ENCODE results near the gene KCNMA1.

KCNMA1 gene

DNA sequence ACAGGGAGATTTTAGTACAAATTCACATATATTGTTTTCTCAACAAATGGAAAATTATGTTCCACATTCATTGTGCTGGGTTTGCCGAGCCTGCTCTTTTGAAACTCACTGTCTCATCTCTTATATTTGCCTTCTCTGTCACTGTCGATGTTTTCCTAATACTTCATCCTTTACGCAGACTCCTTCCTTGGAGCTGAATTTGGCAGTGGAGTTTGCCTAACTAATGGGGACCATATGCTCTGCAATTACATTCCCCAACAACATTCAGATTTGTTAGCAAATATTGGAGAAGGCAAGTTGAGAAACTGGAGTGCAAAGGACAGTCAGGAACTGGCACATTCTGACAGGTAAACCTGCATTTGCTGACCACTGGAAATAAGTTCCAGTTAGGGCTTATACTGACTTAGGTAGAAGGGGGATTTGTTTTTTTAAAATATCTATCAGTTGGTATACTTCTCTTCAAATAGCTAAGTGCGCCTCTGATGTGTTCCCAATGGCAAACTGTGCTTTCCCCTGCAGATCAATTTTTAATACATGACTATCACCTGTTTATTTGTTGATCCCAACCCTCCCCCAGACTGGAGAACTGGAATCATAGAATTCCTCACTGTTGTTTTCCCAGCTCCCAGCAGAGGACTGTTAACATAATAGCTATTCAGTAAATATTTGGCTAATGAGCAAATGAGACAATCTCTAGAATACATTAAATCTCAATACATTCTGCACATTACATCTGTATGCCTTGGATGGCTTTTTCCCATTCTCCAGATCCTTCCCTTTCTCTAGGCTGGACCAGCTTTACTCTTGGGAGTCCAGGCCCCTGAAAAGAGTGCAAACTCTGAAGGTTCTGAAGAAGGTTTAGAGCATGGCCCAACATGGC is 769.3 kb downstream of the KCNMA1 start:
- DNase-seq: no peak
- in situ Hi-C loops (cut with MboI; ENCODE audit: low pct_unique_long_range_greater_than_20kb, low sequenced_read_pairs): no loop called here

DNA sequence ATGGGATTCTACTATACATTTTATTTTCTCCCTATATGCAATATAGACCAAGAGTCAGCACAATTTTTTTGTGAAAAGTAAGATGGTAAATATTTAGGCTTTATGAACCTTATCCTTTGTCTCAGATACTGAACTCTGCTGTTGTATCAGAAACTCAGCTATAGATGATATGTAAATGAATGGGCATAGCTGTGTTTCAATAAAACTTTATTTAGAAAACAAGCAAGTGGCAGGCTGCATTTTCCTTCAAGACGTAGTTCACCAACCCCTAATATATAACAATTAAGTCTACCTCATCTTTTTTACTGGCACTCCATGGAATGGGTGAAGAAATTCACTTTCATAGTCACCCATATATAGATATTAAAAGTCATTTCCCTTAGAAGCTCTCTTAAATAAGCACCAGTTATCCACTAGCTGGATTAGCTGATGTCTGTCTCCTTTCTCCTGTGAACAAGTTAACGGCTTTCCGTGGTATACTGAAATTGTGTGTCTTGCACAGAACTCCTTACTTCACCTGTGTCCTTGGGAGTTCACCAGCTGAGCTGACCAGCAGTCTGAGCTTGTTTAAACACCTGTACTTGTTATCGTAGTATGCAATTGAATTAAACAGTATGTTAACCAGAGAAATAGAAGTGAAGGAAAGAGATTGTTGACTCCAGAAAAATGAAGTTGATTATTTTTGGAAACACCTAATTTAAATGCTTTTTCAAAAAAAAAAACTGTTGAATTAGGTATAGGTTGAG is 770.6 kb downstream of the KCNMA1 start:
- DNase-seq: no peak
- in situ Hi-C loops (cut with MboI; ENCODE audit: low pct_unique_long_range_greater_than_20kb, low sequenced_read_pairs): no loop called here

DNA sequence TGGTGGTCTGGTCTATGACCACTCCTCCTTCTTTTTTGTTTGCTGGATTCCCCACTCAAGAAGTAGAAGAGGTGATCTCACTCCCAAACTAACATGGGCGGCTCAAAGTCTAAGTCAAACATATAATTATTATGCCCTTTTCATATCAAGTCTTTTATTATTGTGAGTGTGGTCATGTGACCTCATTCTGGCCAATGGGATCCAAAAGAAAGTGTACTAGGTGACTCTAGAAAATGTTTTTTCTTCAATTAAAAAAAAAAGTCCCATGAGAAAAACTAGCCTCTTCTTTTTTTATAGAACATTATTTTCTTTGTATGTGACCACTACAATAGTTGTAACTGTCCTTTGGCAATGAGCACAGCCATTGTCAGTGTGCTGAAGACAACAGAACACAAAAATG is 772.7 kb downstream of the KCNMA1 start:
- in situ Hi-C loops (cut with MboI; ENCODE audit: low pct_unique_long_range_greater_than_20kb, low sequenced_read_pairs): no loop called here
- DNase-seq: no peak

DNA sequence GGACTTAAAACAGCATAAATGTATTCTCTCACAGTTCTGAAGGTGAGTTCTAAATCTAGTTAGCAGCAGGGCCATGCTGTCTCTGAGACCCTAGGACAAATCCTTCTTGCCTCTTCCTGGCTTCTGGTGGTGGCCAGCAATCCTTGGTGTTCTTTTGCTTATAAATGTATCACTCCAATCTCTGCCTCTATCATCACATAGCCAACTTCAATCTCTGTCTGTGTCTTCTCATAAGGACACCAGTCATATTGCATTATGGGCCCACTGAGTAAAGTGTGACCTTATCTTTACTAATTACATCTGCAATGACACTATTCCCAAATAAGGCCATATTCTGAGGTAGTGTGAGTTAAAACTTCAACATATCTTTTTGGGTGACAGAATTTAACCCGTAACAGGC is 778.9 kb downstream of the KCNMA1 start:
- in situ Hi-C loops (cut with MboI; ENCODE audit: low pct_unique_long_range_greater_than_20kb, low sequenced_read_pairs): no loop called here
- no peak for DNase-seq

DNA sequence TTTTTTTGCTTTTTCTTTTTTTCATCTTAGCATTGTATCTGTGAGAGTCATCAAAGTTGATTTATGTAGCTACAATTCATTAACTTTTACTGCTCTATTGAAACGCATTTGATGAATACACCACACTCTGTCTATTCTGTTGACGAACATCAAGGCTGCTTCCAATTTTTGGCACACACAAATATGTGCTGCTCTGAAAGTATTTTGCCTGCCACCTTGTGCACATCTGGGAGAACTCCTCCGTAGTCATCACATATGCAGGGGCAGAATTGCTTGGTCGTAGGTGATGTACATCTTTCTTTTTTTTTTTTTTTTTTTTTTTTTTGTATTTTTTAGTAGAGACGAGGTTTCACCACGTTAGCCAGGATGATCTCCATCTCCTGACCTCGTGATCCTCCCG is 796.8 kb downstream of the KCNMA1 start:
- DNase-seq: no peak
- in situ Hi-C loops (cut with MboI; ENCODE audit: low pct_unique_long_range_greater_than_20kb, low sequenced_read_pairs): no loop called here

DNA sequence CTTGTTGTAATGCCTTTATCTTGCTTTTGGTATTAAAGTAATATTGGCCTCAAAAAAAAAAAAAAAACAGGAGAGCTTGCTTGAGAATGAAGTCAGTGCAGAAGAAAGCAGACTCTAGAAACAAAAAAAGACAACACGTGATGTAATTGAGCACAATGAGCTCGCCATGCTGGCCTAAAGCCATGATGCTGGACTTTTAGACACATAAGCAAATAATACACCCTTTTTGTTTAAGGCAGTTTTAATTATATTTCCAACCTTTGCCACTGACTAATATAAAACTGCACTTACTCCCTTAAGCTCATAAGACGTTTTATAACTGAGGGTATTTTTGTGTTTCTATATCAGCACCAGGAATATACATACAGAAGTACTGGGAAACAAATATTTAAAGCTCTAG is 798.3 kb downstream of the KCNMA1 start:
- in situ Hi-C loops (cut with MboI; ENCODE audit: low pct_unique_long_range_greater_than_20kb, low sequenced_read_pairs): no loop called here
- DNase-seq: no peak

DNA sequence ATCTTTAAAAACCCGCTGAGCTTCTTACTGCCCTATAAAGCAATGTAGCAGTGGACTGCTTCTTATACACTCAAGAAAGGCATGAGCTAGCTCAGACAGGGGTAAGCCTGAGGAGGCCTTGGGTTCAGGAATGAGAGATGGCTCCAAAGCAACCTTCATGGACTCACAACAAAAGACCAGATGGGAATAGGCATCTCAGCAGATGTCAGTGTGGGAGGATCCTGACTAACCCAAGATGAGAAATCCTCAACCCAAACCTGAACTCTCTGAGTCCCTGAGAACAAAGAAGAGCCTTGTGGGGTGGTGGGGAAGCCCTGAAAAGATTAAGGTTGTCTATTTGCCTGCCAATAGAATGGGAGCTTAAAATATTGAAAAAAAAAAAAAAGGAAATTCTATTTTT is 807.4 kb downstream of the KCNMA1 start:
- DNase-seq: no peak
- in situ Hi-C loops (cut with MboI; ENCODE audit: low pct_unique_long_range_greater_than_20kb, low sequenced_read_pairs): no loop called here

DNA sequence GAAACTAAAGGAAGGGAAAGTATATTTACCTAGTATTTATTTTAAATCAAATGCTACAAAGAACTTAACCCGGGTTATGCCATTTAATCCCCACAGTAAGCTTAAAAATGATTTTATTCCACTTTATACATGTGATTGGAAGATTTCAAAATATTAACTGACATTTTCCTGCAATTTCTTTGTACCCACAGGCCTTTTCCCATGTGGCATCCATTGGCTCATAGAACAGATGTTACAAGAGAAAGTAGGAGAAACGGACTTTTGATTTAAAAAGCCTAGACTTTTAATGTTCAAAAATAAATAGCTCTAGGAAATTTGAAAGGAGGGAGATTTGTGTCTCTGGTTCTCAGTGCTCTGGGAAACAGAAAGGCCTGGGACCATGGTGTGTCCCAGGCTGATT is 807.9 kb downstream of the KCNMA1 start:
- no peak for DNase-seq
- in situ Hi-C loops (cut with MboI; ENCODE audit: low pct_unique_long_range_greater_than_20kb, low sequenced_read_pairs): no loop called here
